Small intestine (tissue), 7 donors: ENCODE data around the gene SPATA1. TPM values are rescaled to one million over a fixed set of nuclear protein-coding genes. Genes with fewer than 3 reads are reported as not detected.

Experiments used
- DNase-seq, 2 donors: peaks; one replicate each; pipeline versions ENCODE4 v3.0.0 to v3.0.0-alpha.2; 2013
- FAIRE-seq: peaks from 2 replicates; lab custom pipeline; 2012; peaks lifted over from hg19 to GRCh38; lab: Jason Lieb, UNC
- H3K27ac ChIP-seq, 3 donors: one replicate each; pipeline ENCODE4 v1.5.1; 2013; ENCODE audit warnings: low read length in 2 of 3, mild to moderate bottlenecking in 2 of 3, control low read depth in 1 of 3, inconsistent platforms in 1 of 3, low read depth in 1 of 3, moderate library complexity in 1 of 3
- H3K27me3 ChIP-seq, 3 donors: one replicate each; pipeline ENCODE4 v1.6.1; 2013; ENCODE audit warnings: low read length in 3 of 3, inconsistent platforms in 1 of 3; ENCODE audit not compliant: control insufficient read depth in 3 of 3, insufficient read depth in 3 of 3
- H3K36me3 ChIP-seq, 3 donors: one replicate each; pipeline ENCODE4 v1.6.1; 2013; ENCODE audit warnings: low read length in 3 of 3, inconsistent platforms in 1 of 3, low read depth in 1 of 3, mild to moderate bottlenecking in 1 of 3, moderate library complexity in 1 of 3; ENCODE audit not compliant: control insufficient read depth in 3 of 3, insufficient read depth in 2 of 3
- H3K4me1 ChIP-seq, 3 donors: one replicate each; pipeline ENCODE4 v1.6.1; 2013; ENCODE audit warnings: low read length in 2 of 3, inconsistent platforms in 1 of 3, low read depth in 1 of 3, mild to moderate bottlenecking in 1 of 3, moderate library complexity in 1 of 3; ENCODE audit not compliant: control insufficient read depth in 3 of 3, insufficient read depth in 2 of 3
- H3K4me3 ChIP-seq, 3 donors: one replicate each; pipeline ENCODE4 v1.5.1; 2013; ENCODE audit warnings: low read length in 3 of 3, control low read depth in 1 of 3, inconsistent platforms in 1 of 3, low read depth in 1 of 3, mild to moderate bottlenecking in 1 of 3, moderate library complexity in 1 of 3
- H3K9me3 ChIP-seq, 2 donors: one replicate each; pipeline ENCODE4 v1.6.1; 2013; ENCODE audit warnings: low read depth in 1 of 2, low read length in 1 of 2; ENCODE audit not compliant: control insufficient read depth in 2 of 2, insufficient read depth in 1 of 2
- WGBS, 3 donors: extraction: QIAGEN DNeasy Blood & Tissue Kit; methylation state at CpG; one replicate each; pipeline ENCODE4 v1.1.7; 2013; 5-methylcytosine and 5-hydroxymethylcytosine counted together
- polyA plus RNA-seq, 4 donors: library from polyadenylated mRNA; stranded (reverse) in 3 of 4; unstranded in 1 of 4; fragments of 200-250 nt in 3 of 4; fragments of 120-200 nt in 1 of 4; gene quantifications; one replicate each; pipeline versions ENCODE4 v1.2.1 to v1.2.3, GENCODE V29; 2013
- donor health status: healthy with polysubstance abuse.
- donor health status: control.
- donor health status: control.
- donor health status: Bipolar disorder and iron deficiency.
- donor health status: healthy.

Gene SPATA1
- polyA plus RNA-seq, 4 donors, result 0.79 to 2.7 TPM; not detected in 2

DNA sequence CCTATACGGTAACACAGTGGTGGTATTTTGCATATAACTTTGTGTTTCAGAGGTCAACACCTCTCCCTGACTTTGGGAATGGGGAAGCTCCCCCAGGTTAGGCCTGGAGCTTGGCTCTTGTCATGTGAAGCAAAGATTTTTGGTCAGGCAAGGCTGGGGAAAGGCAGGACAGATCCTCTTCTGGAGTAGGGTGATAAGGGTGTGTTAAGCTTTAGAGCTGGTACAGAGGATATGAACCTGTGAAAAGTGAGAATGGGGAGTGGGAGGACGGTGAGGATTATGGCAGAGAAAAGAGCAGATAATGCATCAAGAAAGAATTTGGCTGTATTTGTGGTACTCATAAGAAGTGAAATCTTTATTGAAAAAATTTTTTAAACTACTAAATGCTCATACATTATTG is 24.9 kb upstream of the SPATA1 start:
- Histone ChIP-seq H3K27ac (no peak overlapping the region), H3K36me3 (peaks cover 2 to 16% (median 3%) of the 10 kb centered on the region in 3 donors), H3K27me3 (peaks cover 0 to 9% (median 0%) of the 10 kb centered on the region in 3 donors), H3K4me3 (no peak overlapping the region), H3K4me1 (peaks cover 3 to 4% (median 3%) of the 10 kb centered on the region in 3 donors), H3K9me3 (peaks cover 0 to 14% of the 10 kb centered on the region in 2 donors)
- 85 to 94% (median 86%) methylated on average over 2 of the region's 2 CpGs for WGBS, 3 donors
- FAIRE-seq, result no peak
- DNase-seq, result no peak

- Histone ChIP-seq H3K27me3 (no peaks in the 10 kb centered on the region), H3K9me3 (no peaks in the 10 kb centered on the region), H3K36me3 (peaks cover 15 to 23% (median 17%) of the 10 kb centered on the region in 3 donors), H3K4me1 (no peaks in the 10 kb centered on the region), H3K4me3 (no peak overlapping the region), H3K27ac (no peak overlapping the region)
- FAIRE-seq, result no peak
- 67 to 95% (median 77%) methylated on average over 3 of the region's 3 CpGs for WGBS, 3 donors
- no peak for DNase-seq
Observed at GRCh38 chr1:84488107-84488506, 18.1 kb upstream of the SPATA1 start.

- DNase-seq, result no peak
- no peaks in the 10 kb centered on the region for H3K4me1 ChIP-seq
- FAIRE-seq, result no peak
- whole genome bisulfite sequencing, 3 donors, result 93 to 95% (median 95%) methylated on average over 2 of the region's 2 CpGs
- H3K9me3 ChIP-seq, result no peaks in the 10 kb centered on the region
- no peak overlapping the region for H3K27ac ChIP-seq
- H3K27me3 ChIP-seq, result no peaks in the 10 kb centered on the region
- peaks cover 14 to 20% (median 15%) of the 10 kb centered on the region in 3 donors for H3K36me3 ChIP-seq
- H3K4me3 ChIP-seq, result no peak overlapping the region
Observed at GRCh38 chr1:84489766-84490165, 16.4 kb upstream of the SPATA1 start.

GRCh38 chr1:84492726-84493125 is 13.5 kb upstream of the SPATA1 start:
- no peak overlapping the region for H3K4me3 ChIP-seq
- DNase-seq, result no peak
- 71 to 89% (median 86%) methylated on average over 1 of the region's 1 CpG for WGBS, 3 donors
- H3K27me3 ChIP-seq, result no peaks in the 10 kb centered on the region
- no peak for FAIRE-seq
- no peaks in the 10 kb centered on the region for H3K9me3 ChIP-seq
- no peak overlapping the region for H3K27ac ChIP-seq
- peaks cover 12 to 21% (median 20%) of the 10 kb centered on the region in 3 donors for H3K36me3 ChIP-seq
- no peaks in the 10 kb centered on the region for H3K4me1 ChIP-seq

- H3K4me1 ChIP-seq, result no peaks in the 10 kb centered on the region
- no peak overlapping the region for H3K4me3 ChIP-seq
- no peak overlapping the region for H3K27ac ChIP-seq
- WGBS, 3 donors, result 62 to 73% (median 65%) methylated on average over 1 of the region's 1 CpG
- peaks cover 12 to 24% (median 21%) of the 10 kb centered on the region in 3 donors for H3K36me3 ChIP-seq
- H3K9me3 ChIP-seq, result no peaks in the 10 kb centered on the region
- no peaks in the 10 kb centered on the region for H3K27me3 ChIP-seq
- DNase-seq (no peak), FAIRE-seq (no peak)
Observed at GRCh38 chr1:84493747-84494146, 12.4 kb upstream of the SPATA1 start.

- DNase-seq (no peak), FAIRE-seq (no peak)
- Histone ChIP-seq H3K9me3 (no peaks in the 10 kb centered on the region), H3K27ac (no peak overlapping the region), H3K4me3 (no peak overlapping the region), H3K4me1 (no peaks in the 10 kb centered on the region), H3K27me3 (no peaks in the 10 kb centered on the region), H3K36me3 (peaks cover 3 to 22% (median 16%) of the 10 kb centered on the region in 3 donors)
- 83 to 92% (median 90%) methylated on average over 3 of the region's 3 CpGs for WGBS, 3 donors
Observed at GRCh38 chr1:84496498-84496897, 9.7 kb upstream of the SPATA1 start.

- no peaks in the 10 kb centered on the region for H3K4me1 ChIP-seq
- FAIRE-seq (no peak), DNase-seq (no peak)
- no peaks in the 10 kb centered on the region for H3K27me3 ChIP-seq
- 41% methylated on average over 2 of the region's 2 CpGs for WGBS, 3 donors
- peaks cover under 1 to 19% (median 13%) of the 10 kb centered on the region in 3 donors for H3K36me3 ChIP-seq
- H3K4me3 ChIP-seq, result no peak overlapping the region
- H3K9me3 ChIP-seq, result no peaks in the 10 kb centered on the region
- H3K27ac ChIP-seq, result no peak overlapping the region
Observed at GRCh38 chr1:84497631-84498275, 8.4 kb upstream of the SPATA1 start.

DNA sequence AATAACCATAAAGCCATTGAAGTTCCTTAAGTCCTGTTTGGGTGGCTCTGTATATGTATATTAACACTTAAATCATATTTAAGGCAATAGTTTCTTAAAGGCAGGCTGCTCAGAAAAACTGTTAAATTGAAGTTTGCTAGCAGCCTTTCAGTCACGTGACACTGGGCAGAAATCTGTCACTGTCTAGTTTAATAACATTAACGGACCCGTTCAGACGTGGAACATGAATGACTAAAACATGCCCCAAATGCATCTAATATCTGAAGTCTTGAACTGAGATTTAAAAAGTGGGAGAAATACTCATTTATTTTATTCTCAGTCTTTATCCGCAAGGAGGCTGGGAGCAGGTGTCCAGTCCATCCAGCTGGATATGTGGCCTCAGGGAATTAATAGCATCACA is 3.3 kb upstream of the SPATA1 start:
- Histone ChIP-seq H3K36me3 (peaks cover 0 to 8% (median 4%) of the 10 kb centered on the region in 3 donors), H3K9me3 (peaks cover 0 to under 1% of the 10 kb centered on the region in 2 donors), H3K27ac (no peak overlapping the region), H3K27me3 (no peaks in the 10 kb centered on the region), H3K4me3 (no peak overlapping the region), H3K4me1 (peaks cover 4 to 20% (median 17%) of the 10 kb centered on the region in 3 donors)
- 44 to 58% (median 55%) methylated on average over 5 of the region's 5 CpGs for WGBS, 3 donors
- DNase-seq (no peak), FAIRE-seq (no peak)
